CD4-positive, alpha-beta T cell treated with Interleukin-1 beta for 1 hour (primary cell): ENCODE data around the gene MAMLD1.
A peak's percentile ranks its signal among the peaks of the same experiment; 100 is the strongest.

Source experiments
- DNase-seq, 2 donors: peaks; one replicate each; pipeline ENCODE4 v3.0.0-alpha.2; 2020 to 2022

MAMLD1 gene

GRCh38 chrX:150542846-150543229, 179.7 kb downstream of the MAMLD1 start:
- no peak for DNase-seq

- DNase-seq = no peak
Measured at GRCh38 chrX:150543230-150544155, 180.4 kb downstream of the MAMLD1 start.

GRCh38 chrX:150544222-150544787, 181.2 kb downstream of the MAMLD1 start:
- no peak for DNase-seq

DNA sequence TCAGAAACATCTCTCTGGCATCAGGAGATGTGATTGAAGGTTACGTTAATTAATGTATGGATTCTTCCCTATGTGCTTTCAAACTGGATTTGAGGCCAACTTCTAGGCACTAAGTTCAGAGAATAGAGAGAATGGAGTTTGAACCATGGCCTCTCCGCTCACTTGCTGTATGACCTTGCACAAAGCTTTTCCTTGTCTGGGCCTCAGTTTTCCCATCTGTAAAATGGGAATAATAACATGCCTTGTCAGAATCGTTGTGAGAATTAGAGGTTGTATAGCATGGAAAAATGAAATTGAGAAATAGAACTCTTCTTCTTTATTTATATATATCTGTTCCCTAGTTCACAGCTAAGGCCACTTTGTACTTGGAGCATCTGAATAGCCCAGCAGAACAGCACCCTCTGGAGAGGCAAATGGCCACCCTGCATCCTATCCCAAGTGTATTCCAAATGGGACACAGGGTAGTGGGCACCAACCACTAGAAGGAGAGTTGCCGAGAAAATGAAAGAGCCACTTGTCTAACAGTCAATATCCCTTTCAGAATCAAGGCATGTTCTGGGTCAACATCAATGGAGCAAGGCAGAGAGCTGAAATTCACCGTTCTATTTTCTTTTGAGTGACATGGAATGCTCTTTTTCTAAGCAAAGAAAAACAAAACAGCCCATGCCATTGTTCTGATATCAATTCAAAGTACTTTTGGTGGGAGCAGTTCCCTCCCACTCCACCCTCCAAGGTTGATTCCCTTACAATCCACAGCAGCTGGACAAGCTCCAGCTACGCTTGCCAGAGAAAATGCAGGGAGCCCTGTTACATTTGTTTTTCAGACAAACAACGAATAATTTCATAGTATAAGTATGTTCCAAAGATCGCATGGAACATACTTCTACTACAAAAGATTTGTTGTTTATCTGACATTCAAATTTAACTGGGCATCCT, 182.0 kb downstream of the MAMLD1 start:
- no peak for DNase-seq

- peak; percentile 39 to 48 for DNase-seq
Measured at GRCh38 chrX:150546711-150547153, 183.6 kb downstream of the MAMLD1 start.

DNA sequence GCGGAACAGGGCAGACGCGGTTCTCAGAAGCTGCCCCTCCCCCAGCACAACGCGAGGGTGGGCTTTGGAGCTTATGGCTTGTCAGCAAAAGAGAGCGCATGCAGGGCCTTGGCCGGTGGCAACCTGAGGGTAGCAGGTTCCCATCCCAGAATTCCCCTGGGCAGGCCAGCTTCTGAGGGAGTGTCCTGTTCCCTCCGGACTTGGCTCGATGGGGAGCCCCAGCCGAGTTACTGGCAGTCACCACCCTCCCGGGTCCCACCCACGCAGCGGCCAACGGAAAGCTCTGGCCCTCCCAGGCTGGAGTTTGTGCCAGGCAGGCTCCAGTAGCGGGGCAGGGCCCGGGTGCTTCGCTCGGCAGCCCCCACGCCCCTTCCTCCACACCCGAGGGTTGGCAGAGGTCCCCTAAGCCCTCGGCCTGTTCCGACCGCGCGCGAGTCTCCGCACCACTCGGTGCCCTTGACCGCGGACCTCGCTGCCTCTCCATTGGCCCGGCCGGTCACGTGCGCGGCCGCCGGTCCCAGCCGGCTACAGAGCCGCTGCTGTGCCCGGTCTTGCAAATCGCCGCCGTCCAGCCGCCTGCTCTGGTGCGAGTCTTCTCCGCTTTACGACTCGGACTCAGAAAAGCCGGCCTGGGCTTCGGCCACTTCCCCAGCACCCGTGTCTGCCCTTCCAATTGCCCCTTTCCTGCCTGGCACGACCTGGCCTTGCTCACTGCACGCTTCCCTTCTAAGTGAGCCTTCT, 184.4 kb downstream of the MAMLD1 start:
- peak in 1 of 2 donors; percentile 31 for DNase-seq

DNA sequence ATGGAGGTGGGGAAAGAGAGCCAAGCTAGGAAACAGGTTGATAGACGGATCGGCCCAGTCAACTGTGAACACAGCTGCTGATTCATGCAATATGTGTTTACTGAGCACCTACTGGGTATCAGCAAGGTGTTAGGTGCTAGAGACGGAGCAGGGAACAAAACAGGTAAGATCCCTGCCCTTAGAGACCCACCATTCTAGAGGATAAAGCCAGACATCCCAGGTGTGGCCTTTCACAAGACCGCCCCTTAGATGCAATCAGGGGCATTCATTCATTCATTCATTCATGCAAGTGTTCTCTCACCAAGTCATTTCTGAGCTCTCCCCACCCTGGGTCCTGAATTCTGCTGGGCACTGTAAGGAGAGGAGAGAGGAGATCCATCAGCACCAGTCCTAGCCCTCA, 185.1 kb downstream of the MAMLD1 start:
- DNase-seq = no peak

- DNase-seq = no peak
Measured at GRCh38 chrX:150548684-150549083, 185.6 kb downstream of the MAMLD1 start.

DNA sequence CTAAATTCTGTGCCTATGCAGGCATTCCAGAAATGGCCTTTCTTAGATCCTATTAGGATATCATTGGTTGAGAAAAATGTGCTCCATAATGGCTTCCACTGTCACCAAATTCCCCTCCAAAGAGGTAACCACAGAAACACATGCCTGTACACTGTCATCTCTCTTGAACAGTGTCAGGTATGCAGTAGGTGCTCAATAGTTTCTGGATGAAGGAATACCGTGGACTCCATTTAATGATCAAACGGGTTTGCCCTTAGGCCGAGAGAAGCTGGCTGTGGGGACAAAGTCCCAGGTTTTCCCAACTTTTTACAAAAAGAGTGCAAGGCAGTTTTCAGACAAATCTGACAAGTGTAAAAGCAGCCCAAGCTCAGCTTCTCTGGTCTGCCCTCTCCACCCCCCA, 188.8 kb downstream of the MAMLD1 start:
- DNase-seq = no peak

GRCh38 chrX:150558424-150558823, 195.3 kb downstream of the MAMLD1 start:
- no peak for DNase-seq
